ENCODE measurements around the gene CCL17. TPM values are rescaled to one million over a fixed set of nuclear protein-coding genes. Genes with fewer than 3 reads are reported as not detected.

The CCL17 gene
- total RNA-seq, 1 donor from 2014 or later = not detected

DNA sequence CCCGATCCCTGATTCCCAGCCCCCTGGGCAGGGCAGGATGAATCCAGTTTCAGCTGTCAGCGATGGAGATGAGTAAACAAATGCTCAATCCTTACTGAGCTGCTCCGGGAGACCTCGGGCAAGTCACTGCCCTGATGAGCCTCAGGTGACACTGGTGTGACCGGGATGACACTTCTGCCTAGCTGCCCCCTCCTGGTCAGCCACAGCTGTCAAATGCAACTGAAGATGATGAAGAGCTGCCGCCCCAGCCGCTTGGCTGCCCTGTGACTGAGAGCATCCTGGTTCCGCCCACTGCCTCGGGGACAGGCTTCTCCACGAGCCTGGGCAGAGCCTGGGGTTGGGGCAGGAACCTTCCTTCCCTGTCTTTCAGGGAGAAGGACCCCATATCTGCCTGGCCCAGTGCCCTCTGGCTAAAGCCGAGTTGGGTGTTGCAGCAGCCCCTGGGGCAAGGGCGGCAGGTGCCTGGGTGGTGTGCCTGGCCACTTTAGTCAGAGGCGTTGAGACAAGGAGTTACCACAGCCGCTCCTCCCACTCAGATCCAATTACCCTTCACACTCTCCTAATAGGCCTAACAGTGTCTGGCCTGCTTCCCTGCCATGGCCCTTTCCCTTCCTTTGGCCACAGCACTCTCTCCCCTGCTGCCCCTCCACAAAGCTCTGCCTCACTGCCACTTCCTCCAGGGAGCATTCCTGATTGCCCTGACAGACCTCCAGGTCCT is 5.5 kb downstream of the CCL17 start:
- H3K4me3 ChIP-seq = no peak overlapping the region
- TF ChIP-seq POLR2A (IDR thresholded peaks at IDR 0.05) = no peak
- TF ChIP-seq, protein P1, sequence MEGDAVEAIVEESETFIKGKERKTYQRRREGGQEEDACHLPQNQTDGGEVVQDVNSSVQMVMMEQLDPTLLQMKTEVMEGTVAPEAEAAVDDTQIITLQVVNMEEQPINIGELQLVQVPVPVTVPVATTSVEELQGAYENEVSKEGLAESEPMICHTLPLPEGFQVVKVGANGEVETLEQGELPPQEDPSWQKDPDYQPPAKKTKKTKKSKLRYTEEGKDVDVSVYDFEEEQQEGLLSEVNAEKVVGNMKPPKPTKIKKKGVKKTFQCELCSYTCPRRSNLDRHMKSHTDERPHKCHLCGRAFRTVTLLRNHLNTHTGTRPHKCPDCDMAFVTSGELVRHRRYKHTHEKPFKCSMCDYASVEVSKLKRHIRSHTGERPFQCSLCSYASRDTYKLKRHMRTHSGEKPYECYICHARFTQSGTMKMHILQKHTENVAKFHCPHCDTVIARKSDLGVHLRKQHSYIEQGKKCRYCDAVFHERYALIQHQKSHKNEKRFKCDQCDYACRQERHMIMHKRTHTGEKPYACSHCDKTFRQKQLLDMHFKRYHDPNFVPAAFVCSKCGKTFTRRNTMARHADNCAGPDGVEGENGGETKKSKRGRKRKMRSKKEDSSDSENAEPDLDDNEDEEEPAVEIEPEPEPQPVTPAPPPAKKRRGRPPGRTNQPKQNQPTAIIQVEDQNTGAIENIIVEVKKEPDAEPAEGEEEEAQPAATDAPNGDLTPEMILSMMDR (IDR thresholded peaks at IDR 0.05) = no peak
- no peak for TF ChIP-seq POLR2AphosphoS5 (IDR thresholded peaks at IDR 0.05; ENCODE audit: insufficient read depth in 1 of 2, low read depth in 1 of 2)
- peaks cover 8% of the 10 kb centered on the region for H3K4me1 ChIP-seq
- H3K27me3 ChIP-seq = no peaks in the 10 kb centered on the region
- no peak for DNase-seq (ENCODE audit: extremely low spot score in 2 of 2)
- no peaks in the 10 kb centered on the region for H3K9me3 ChIP-seq
- no peak overlapping the region for H3K27ac ChIP-seq
- intact Hi-C loops (cut with DNase I) = no loop called here
- H3K36me3 ChIP-seq = no peaks in the 10 kb centered on the region

DNA sequence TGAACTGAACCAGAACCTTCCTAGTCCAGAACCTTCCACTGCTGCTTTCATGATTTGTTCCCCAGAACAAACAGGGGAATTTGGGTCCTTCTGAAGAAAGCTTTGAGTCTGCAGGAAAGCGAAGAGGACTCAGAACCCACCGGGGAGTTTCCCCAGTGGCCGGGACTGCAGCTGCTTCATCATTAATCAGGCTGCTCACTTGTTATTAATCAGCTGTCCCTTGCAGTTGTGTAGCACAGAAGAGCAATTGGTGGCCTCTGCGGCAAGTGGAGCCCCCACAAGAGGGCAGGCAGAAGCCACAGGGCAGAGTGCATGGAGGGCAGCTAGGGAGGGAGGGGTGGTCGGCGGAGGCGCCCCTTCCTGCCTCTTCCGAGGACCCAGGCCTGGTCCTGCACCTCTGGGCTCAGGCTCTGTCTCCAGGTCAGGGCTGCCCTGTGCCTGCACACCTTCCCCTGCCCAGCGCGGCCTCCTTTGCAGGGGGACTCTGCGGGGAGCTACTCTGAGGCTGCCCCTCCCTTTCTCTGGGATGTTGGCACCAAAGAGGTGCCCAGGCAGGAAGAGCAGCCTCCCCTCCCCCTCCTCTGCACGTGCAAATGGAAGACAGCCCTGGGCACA is 6.9 kb downstream of the CCL17 start:
- DNase-seq (ENCODE audit: extremely low spot score in 2 of 2) = no peak
- Histone ChIP-seq H3K9me3 (no peaks in the 10 kb centered on the region), H3K4me1 (peaks cover 10% of the 10 kb centered on the region), H3K27ac (no peak overlapping the region), H3K27me3 (no peaks in the 10 kb centered on the region), H3K4me3 (no peak overlapping the region), H3K36me3 (no peaks in the 10 kb centered on the region)
- TF ChIP-seq POLR2A (IDR thresholded peaks at IDR 0.05) = no peak
- TF ChIP-seq, protein P1 (IDR thresholded peaks at IDR 0.05) = no peak
- TF ChIP-seq POLR2AphosphoS5 (IDR thresholded peaks at IDR 0.05; ENCODE audit: insufficient read depth in 1 of 2, low read depth in 1 of 2) = no peak
- intact Hi-C loops (cut with DNase I) = no loop called here

DNA sequence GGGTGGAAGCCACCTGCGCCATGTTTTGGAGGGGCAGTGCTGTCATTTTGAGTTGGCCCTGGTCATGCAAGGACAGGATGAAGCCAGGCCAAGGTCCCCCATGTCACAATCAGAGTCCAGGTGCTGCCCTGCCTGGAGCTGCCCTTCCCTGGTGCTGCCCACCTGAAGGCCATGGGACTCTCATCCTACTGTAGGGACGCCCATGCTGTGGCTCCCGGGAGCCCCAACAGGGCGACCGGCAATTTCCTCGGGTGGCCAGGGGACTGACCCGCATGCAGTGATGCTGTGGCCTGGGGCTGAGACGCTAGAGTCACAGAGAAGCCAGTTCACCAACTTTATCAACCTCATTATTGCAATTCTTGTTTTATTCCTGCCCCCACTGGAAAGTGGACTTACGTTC is 8.0 kb downstream of the CCL17 start:
- H3K27me3 ChIP-seq = no peaks in the 10 kb centered on the region
- H3K27ac ChIP-seq = no peak overlapping the region
- intact Hi-C loops (cut with DNase I) = no loop called here
- no peak overlapping the region for H3K4me3 ChIP-seq
- H3K4me1 ChIP-seq = peaks cover 21% of the 10 kb centered on the region
- TF ChIP-seq POLR2A (IDR thresholded peaks at IDR 0.05) (no peak), POLR2AphosphoS5 (IDR thresholded peaks at IDR 0.05; ENCODE audit: insufficient read depth in 1 of 2, low read depth in 1 of 2) (no peak)
- TF ChIP-seq, protein P1 (IDR thresholded peaks at IDR 0.05) = no peak
- H3K9me3 ChIP-seq = no peaks in the 10 kb centered on the region
- no peaks in the 10 kb centered on the region for H3K36me3 ChIP-seq
- no peak for DNase-seq (ENCODE audit: extremely low spot score in 2 of 2)

DNA sequence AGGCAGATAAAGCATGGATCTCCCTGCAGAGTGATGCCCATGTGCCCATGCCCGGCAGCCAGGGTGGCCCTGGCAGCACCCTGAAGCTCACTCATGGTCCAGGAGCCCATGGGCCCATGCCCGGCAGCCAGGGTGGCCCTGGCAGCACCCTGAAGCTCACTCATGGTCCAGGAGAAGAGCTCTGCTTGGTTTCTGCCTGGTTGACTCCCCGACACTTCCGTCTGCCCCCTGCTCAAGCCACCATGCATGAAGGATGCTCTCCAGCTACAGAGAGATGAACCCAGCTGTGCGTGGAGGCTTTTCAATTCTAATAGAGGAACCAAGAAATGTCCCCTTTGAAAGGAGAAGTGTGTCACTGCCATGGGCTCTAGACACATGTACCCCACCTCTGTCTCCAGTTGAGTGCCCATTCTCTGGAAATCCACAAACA is 8.7 kb downstream of the CCL17 start:
- no peaks in the 10 kb centered on the region for H3K9me3 ChIP-seq
- no peak for DNase-seq (ENCODE audit: extremely low spot score in 2 of 2)
- H3K27ac ChIP-seq = no peak overlapping the region
- H3K36me3 ChIP-seq = no peaks in the 10 kb centered on the region
- no peaks in the 10 kb centered on the region for H3K27me3 ChIP-seq
- intact Hi-C loops (cut with DNase I) = no loop called here
- TF ChIP-seq POLR2A (IDR thresholded peaks at IDR 0.05) (no peak), POLR2AphosphoS5 (IDR thresholded peaks at IDR 0.05; ENCODE audit: insufficient read depth in 1 of 2, low read depth in 1 of 2) (no peak)
- TF ChIP-seq, protein P1 (IDR thresholded peaks at IDR 0.05) = no peak
- peaks cover 23% of the 10 kb centered on the region for H3K4me1 ChIP-seq
- H3K4me3 ChIP-seq = no peak overlapping the region

DNA sequence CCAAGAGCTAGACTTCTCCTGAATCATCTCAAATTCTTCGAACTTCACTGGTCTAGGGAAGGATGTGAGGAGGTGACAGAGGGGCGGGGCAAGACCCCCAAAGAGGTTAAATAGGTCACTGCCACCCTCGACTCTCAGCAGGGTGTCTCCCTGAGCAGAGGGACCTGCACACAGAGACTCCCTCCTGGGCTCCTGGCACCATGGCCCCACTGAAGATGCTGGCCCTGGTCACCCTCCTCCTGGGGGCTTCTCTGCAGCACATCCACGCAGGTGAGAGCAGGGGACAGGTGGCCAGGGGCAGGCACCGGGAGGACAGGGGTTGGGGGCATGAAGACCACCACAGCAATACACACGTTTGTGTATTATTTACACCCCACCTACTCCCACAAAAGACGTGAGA is 9.2 kb downstream of the CCL17 start:
- DNase-seq (ENCODE audit: extremely low spot score in 2 of 2) = no peak
- H3K9me3 ChIP-seq = no peaks in the 10 kb centered on the region
- H3K36me3 ChIP-seq = no peaks in the 10 kb centered on the region
- no peak overlapping the region for H3K4me3 ChIP-seq
- no peak overlapping the region for H3K27ac ChIP-seq
- TF ChIP-seq POLR2A (IDR thresholded peaks at IDR 0.05) (no peak), POLR2AphosphoS5 (IDR thresholded peaks at IDR 0.05; ENCODE audit: insufficient read depth in 1 of 2, low read depth in 1 of 2) (no peak)
- TF ChIP-seq, protein P1 (IDR thresholded peaks at IDR 0.05) = no peak
- no peaks in the 10 kb centered on the region for H3K27me3 ChIP-seq
- intact Hi-C loops (cut with DNase I) = no loop called here
- peaks cover 27% of the 10 kb centered on the region for H3K4me1 ChIP-seq

Measured in vagina (tissue), 2 donors.